HepG2 (cell line): Measurements from ENCODE around the gene SDR39U1. TPM values are rescaled to one million over a fixed set of nuclear protein-coding genes. Genes with fewer than 3 reads are reported as not detected.
A peak's percentile ranks its signal among the peaks of the same experiment; 100 is the strongest.

Experiments
- ATRX ChIP-seq: sonication (generic); formaldehyde crosslinking; IDR thresholded peaks from 2 replicates; pipeline ENCODE4 v1.4.0; 2020; ENCODE audit warnings: missing genetic modification reagents, borderline replicate concordance
- BRD4 ChIP-seq: sonication (generic); formaldehyde crosslinking; IDR thresholded peaks from 2 replicates; pipeline ENCODE4 v1.4.0; 2020; ENCODE audit warnings: missing genetic modification reagents
- CBX1 ChIP-seq: IDR thresholded peaks from one replicate; pipeline ENCODE4 v1.6.1; 2016; ENCODE audit warnings: antibody characterized with exemption, low read depth
- EEA1 ChIP-seq: sonication (generic); formaldehyde crosslinking; IDR thresholded peaks from 2 replicates; pipeline ENCODE4 v1.5.1; 2020; ENCODE audit warnings: mild to moderate bottlenecking, missing genetic modification reagents, borderline replicate concordance
- FOXP1 ChIP-seq, 2 experiments: fragments of 450-650 bp in 1 of 2; IDR thresholded peaks; 2 replicates each; pipeline ENCODE4 v1.6.1; 2017 to 2018; ENCODE audit warnings: antibody characterized with exemption in 1 of 2
- IKZF1 ChIP-seq: fragments of 450-650 bp; IDR thresholded peaks from 2 replicates; pipeline ENCODE4 v1.7.1; 2016
- KDM5A ChIP-seq: fragments of 200-600 bp; sonication (generic); IDR thresholded peaks from 2 replicates; pipeline ENCODE4 v1.7.0; 2018; ENCODE audit warnings: antibody characterized with exemption, mild to moderate bottlenecking, low read length, borderline replicate concordance
- KDM6A ChIP-seq: IDR thresholded peaks from 2 replicates; pipeline ENCODE4 v1.6.1; 2016; ENCODE audit warnings: low read depth
- KLF9 ChIP-seq: IDR thresholded peaks from 2 replicates; pipeline ENCODE4 v1.6.1; 2016; ENCODE audit warnings: low read depth
- MTF2 ChIP-seq: sonication (generic); formaldehyde crosslinking; IDR thresholded peaks from 2 replicates; pipeline ENCODE4 v1.5.0; 2020; ENCODE audit warnings: missing genetic modification reagents, borderline replicate concordance
- RFXANK ChIP-seq: IDR thresholded peaks from 2 replicates; pipeline ENCODE4 v1.6.1; 2016
- SNAPC2 ChIP-seq: sonication (generic); formaldehyde crosslinking; IDR thresholded peaks from 2 replicates; pipeline ENCODE4 v1.8.1; 2022; ENCODE audit warnings: mild to moderate bottlenecking, missing genetic modification reagents
- TMF1 ChIP-seq: sonication (generic); formaldehyde crosslinking; IDR thresholded peaks from 2 replicates; pipeline ENCODE4 v1.8.1; 2022; ENCODE audit warnings: low read depth, missing genetic modification reagents
- ZNF557 ChIP-seq: sonication (generic); formaldehyde crosslinking; IDR thresholded peaks from 2 replicates; pipeline ENCODE4 v1.4.0; 2020; ENCODE audit warnings: missing genetic modification reagents
- ZNF7 ChIP-seq: IDR thresholded peaks from 2 replicates; pipeline ENCODE4 v1.6.1; 2016; ENCODE audit warnings: missing biosample characterization, missing genetic modification reagents
- ZNF777 ChIP-seq: sonication (generic); formaldehyde crosslinking; IDR thresholded peaks from 2 replicates; pipeline ENCODE4 v1.4.0; 2020; ENCODE audit warnings: missing genetic modification reagents
- polyA plus RNA-seq, 8 experiments: library from polyadenylated mRNA; depleted of rRNA in 3 of 8; stranded (reverse) in 7 of 8; unstranded in 1 of 8; fragments of >200 nt; fragmentation: Illumina TruSeq in 4 of 8; extraction: Trizol in 4 of 8; gene quantifications; 2 replicates each; pipeline versions ENCODE4 v1.2.1 to v1.2.3, GENCODE V29; 2011 to 2016; ENCODE audit warnings: low read depth in 4 of 8, missing spikeins in 1 of 8, mixed read lengths in 1 of 8; ENCODE audit not compliant: insufficient read depth in 1 of 8
- total RNA-seq, 5 experiments: library from RNA; depleted of rRNA; stranded (reverse); fragments of >200 nt; fragmentation: Illumina TruSeq; extraction: Trizol; gene quantifications; 2 replicates each; pipeline ENCODE4 v1.2.3, GENCODE V29; 2016; ENCODE audit warnings: low read depth in 1 of 5
- TF ChIP-seq, protein P1 (sequence below), 2 experiments: sonication (generic) in 1 of 2; formaldehyde crosslinking in 1 of 2; IDR thresholded peaks; 2 replicates each; pipeline versions ENCODE4 v1.4.0 to v1.6.1; 2018 to 2020; ENCODE audit warnings: missing genetic modification reagents in 2 of 2, borderline replicate concordance in 1 of 2, low read depth in 1 of 2, mild to moderate bottlenecking in 1 of 2, missing biosample characterization in 1 of 2
- TF ChIP-seq, protein P2 (sequence below): sonication (generic); formaldehyde crosslinking; conservative IDR thresholded peaks from 2 replicates; pipeline ENCODE4 v1.8.1; 2023; ENCODE audit warnings: missing genetic modification reagents
- TF ChIP-seq, protein P3 (sequence below): sonication (generic); formaldehyde crosslinking; conservative IDR thresholded peaks from 2 replicates; pipeline ENCODE4 v1.4.0; 2020; ENCODE audit warnings: missing genetic modification reagents
- TF ChIP-seq, protein P4 (sequence below): IDR thresholded peaks from 2 replicates; pipeline ENCODE4 v1.6.1; 2016; ENCODE audit warnings: low read depth
- TF ChIP-seq, protein P5 (sequence below): sonication (generic); formaldehyde crosslinking; IDR thresholded peaks from 2 replicates; pipeline ENCODE4 v1.4.0; 2020; ENCODE audit warnings: missing genetic modification reagents
- TF ChIP-seq, protein P6 (sequence below): sonication (generic); formaldehyde crosslinking; IDR thresholded peaks from 2 replicates; pipeline ENCODE4 v1.4.0; 2020; ENCODE audit warnings: missing genetic modification reagents, borderline replicate concordance

The SDR39U1 gene
- total and polyA plus RNA-seq, 2 of the 13 experiments (the other 11 are each of a cell fraction or from before 2014, with no cell fraction given) = 34.4 to 129 TPM

DNA sequence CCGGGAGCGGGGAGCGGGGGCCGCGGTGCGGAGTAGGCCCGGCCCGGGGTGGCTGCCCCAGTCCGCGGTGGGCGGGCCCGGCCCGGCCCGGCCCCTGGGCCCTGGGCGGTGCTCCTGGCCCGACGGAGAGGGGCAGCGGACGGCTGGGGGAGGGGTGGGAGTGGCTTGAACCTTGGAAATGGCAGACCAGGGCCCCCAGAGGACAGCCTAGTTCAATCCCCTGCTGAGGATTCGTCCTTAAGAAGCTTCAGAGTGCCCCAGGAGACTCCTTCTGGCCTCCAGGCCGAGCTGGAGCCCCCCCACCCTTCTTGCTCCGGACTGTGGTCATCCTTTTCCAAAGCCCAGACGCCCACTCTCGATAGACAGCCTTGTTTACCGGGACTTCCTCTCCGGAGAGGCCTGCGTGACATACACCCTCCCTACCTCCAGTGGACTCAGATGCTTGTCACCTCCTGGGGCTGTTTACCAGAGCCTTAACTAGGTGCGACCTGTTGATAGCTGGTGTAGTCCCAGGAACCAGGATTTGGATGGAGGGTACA lies 12.4 kb downstream of the SDR39U1 start (continued):
- TF ChIP-seq, protein P1, sequence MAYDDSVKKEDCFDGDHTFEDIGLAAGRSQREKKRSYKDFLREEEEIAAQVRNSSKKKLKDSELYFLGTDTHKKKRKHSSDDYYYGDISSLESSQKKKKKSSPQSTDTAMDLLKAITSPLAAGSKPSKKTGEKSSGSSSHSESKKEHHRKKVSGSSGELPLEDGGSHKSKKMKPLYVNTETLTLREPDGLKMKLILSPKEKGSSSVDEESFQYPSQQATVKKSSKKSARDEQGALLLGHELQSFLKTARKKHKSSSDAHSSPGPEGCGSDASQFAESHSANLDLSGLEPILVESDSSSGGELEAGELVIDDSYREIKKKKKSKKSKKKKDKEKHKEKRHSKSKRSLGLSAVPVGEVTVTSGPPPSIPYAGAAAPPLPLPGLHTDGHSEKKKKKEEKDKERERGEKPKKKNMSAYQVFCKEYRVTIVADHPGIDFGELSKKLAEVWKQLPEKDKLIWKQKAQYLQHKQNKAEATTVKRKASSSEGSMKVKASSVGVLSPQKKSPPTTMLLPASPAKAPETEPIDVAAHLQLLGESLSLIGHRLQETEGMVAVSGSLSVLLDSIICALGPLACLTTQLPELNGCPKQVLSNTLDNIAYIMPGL (CRISPR knock-in tag; IDR thresholded peaks at IDR 0.05; ENCODE audit: borderline replicate concordance in 1 of 2, low read depth in 1 of 2) = no peak
- TF ChIP-seq ZNF777 (CRISPR knock-in tag) (peak; percentile 94), KLF9 (CRISPR knock-in tag) (no peak), ATRX (no peak), ZNF557 (CRISPR knock-in tag) (0 out of 2 replicates have a peak, but pooled peaks have one; percentile 59), KDM5A (peak; percentile 58; the same call in 1 of the 2 replicates), KDM6A (CRISPR knock-in tag) (0 out of 2 replicates have a peak, but pooled peaks have one; percentile 32), TMF1 (CRISPR knock-in tag) (peak; percentile 84; the same call in 1 of the 2 replicates), SNAPC2 (CRISPR knock-in tag) (0 out of 2 replicates have a peak, but pooled peaks have one; percentile 34), FOXP1 (IDR thresholded peaks at IDR 0.05) (no peak), FOXP1 (CRISPR knock-in tag; IDR thresholded peaks at IDR 0.05) (peak; percentile 77), EEA1 (0 out of 2 replicates have a peak, but pooled peaks have one; percentile 34), MTF2 (CRISPR knock-in tag) (0 out of 2 replicates have a peak, but pooled peaks have one; percentile 78), BRD4 (CRISPR knock-in tag) (0 out of 2 replicates have a peak, but pooled peaks have one; percentile 23), ZNF7 (CRISPR knock-in tag) (peak; percentile 45; the same call in 1 of the 2 replicates), RFXANK (no peak), IKZF1 (no peak), CBX1 (peak; percentile 39)
- TF ChIP-seq, protein P2, sequence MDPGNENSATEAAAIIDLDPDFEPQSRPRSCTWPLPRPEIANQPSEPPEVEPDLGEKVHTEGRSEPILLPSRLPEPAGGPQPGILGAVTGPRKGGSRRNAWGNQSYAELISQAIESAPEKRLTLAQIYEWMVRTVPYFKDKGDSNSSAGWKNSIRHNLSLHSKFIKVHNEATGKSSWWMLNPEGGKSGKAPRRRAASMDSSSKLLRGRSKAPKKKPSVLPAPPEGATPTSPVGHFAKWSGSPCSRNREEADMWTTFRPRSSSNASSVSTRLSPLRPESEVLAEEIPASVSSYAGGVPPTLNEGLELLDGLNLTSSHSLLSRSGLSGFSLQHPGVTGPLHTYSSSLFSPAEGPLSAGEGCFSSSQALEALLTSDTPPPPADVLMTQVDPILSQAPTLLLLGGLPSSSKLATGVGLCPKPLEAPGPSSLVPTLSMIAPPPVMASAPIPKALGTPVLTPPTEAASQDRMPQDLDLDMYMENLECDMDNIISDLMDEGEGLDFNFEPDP (CRISPR knock-in tag) = 0 out of 2 replicates have a peak, but pooled peaks have one; percentile 97
- TF ChIP-seq, protein P3, sequence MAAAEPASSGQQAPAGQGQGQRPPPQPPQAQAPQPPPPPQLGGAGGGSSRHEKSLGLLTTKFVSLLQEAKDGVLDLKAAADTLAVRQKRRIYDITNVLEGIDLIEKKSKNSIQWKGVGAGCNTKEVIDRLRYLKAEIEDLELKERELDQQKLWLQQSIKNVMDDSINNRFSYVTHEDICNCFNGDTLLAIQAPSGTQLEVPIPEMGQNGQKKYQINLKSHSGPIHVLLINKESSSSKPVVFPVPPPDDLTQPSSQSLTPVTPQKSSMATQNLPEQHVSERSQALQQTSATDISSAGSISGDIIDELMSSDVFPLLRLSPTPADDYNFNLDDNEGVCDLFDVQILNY (CRISPR knock-in tag) = 0 out of 2 replicates have a peak, but pooled peaks have one; percentile 35
- TF ChIP-seq, protein P4, sequence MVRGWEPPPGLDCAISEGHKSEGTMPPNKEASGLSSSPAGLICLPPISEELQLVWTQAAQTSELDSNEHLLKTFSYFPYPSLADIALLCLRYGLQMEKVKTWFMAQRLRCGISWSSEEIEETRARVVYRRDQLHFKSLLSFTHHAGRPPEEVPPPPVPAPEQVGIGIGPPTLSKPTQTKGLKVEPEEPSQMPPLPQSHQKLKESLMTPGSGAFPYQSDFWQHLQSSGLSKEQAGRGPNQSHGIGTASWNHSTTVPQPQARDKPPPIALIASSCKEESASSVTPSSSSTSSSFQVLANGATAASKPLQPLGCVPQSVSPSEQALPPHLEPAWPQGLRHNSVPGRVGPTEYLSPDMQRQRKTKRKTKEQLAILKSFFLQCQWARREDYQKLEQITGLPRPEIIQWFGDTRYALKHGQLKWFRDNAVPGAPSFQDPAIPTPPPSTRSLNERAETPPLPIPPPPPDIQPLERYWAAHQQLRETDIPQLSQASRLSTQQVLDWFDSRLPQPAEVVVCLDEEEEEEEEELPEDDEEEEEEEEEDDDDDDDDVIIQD (CRISPR knock-in tag) = peak; percentile 25; the same call in 1 of the 2 replicates
- TF ChIP-seq, protein P5, sequence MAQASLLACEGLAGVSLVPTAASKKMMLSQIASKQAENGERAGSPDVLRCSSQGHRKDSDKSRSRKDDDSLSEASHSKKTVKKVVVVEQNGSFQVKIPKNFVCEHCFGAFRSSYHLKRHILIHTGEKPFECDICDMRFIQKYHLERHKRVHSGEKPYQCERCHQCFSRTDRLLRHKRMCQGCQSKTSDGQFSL (CRISPR knock-in tag) = peak; percentile 69; the same call in 1 of the 2 replicates
- TF ChIP-seq, protein P6, sequence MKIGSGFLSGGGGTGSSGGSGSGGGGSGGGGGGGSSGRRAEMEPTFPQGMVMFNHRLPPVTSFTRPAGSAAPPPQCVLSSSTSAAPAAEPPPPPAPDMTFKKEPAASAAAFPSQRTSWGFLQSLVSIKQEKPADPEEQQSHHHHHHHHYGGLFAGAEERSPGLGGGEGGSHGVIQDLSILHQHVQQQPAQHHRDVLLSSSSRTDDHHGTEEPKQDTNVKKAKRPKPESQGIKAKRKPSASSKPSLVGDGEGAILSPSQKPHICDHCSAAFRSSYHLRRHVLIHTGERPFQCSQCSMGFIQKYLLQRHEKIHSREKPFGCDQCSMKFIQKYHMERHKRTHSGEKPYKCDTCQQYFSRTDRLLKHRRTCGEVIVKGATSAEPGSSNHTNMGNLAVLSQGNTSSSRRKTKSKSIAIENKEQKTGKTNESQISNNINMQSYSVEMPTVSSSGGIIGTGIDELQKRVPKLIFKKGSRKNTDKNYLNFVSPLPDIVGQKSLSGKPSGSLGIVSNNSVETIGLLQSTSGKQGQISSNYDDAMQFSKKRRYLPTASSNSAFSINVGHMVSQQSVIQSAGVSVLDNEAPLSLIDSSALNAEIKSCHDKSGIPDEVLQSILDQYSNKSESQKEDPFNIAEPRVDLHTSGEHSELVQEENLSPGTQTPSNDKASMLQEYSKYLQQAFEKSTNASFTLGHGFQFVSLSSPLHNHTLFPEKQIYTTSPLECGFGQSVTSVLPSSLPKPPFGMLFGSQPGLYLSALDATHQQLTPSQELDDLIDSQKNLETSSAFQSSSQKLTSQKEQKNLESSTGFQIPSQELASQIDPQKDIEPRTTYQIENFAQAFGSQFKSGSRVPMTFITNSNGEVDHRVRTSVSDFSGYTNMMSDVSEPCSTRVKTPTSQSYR = peak; percentile 89
